Large intestine (tissue), 3 donors: ENCODE measurements around the gene TP53TG5. TPM values are rescaled to one million over a fixed set of nuclear protein-coding genes. Genes with fewer than 3 reads are reported as not detected.

Experiments used
- DNase-seq, 2 donors: peaks; one replicate each; pipeline versions ENCODE4 v3.0.0 to v3.0.0-alpha.2; 2013
- H3K27ac ChIP-seq: one replicate; pipeline ENCODE4 v1.5.1; 2013; ENCODE audit warnings: low read length
- H3K27me3 ChIP-seq: 2 replicates; pipeline ENCODE4 v1.6.1; 2013; ENCODE audit warnings: low read length; ENCODE audit not compliant: control insufficient read depth, insufficient read depth
- H3K36me3 ChIP-seq: 2 replicates; pipeline ENCODE4 v1.6.1; 2013; ENCODE audit warnings: low read length; ENCODE audit not compliant: control insufficient read depth, insufficient read depth
- H3K4me1 ChIP-seq: one replicate; pipeline ENCODE4 v1.6.1; 2013; ENCODE audit warnings: low read length; ENCODE audit not compliant: control insufficient read depth, insufficient read depth
- H3K4me3 ChIP-seq: one replicate; pipeline ENCODE4 v1.5.1; 2013; ENCODE audit warnings: low read length
- H3K9me3 ChIP-seq: one replicate; pipeline ENCODE4 v1.6.1; 2013; ENCODE audit warnings: mild to moderate bottlenecking, low read depth, low read length, moderate library complexity; ENCODE audit not compliant: control insufficient read depth
- WGBS: methylation state at CpG from one replicate; pipeline ENCODE4 v1.1.5; 2013; ENCODE audit warnings: low lambda C conversion rate; ENCODE audit not compliant: insufficient coverage; 5-methylcytosine and 5-hydroxymethylcytosine counted together
- polyA plus RNA-seq: library from polyadenylated mRNA; unstranded; fragments of 120-200 nt; gene quantifications from one replicate; pipeline ENCODE4 v1.2.1, GENCODE V29; 2013

TP53TG5 gene
- polyA plus RNA-seq, 1 donor = 0.78 TPM

DNA sequence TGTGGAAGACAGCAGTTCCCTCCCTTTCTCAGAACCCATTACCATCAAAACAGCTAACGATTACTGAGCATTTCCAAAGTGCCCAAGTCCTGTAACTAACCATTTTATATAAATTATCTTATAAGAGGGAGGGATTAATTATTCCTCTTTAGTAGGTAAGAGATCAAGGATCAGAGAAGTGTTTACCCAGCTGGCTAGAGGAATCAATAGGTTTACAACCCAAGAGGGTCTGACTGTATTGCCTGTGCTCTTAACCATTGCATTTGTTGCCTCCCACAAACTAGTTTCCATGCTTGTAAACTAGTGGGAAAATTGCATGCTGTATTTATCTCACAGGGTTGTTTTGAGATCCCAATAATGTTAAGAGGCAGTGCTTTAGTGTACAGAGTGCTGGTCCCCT lies 26.3 kb upstream of the TP53TG5 start:
- Histone ChIP-seq H3K4me1 (peaks cover 8% of the 10 kb centered on the region), H3K36me3 (peaks cover 5% of the 10 kb centered on the region), H3K27ac (no peak overlapping the region), H3K9me3 (peaks cover 5% of the 10 kb centered on the region), H3K27me3 (peaks cover 15% of the 10 kb centered on the region), H3K4me3 (no peak overlapping the region)
- WGBS = no CpG with 5 or more reads among the region's 1 CpG
- no peak for DNase-seq

DNA sequence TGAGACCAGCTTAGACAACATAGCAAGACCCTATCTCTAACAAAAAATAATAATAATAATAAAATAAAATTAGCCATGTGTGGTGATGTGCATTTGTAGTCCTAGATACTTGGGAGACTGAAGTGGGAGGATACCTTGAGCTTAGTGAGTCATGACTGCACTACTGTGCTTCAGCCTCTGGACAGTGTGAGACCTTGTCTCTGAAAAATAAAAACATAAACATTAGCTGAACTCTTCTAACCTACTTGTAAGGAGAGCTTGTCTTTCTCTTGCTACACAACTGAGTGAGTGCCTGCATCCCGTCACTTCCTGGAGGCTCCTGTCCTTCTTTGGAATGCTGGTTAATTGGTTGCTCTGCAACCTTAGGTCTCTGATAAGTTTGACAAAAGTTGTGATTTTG lies 24.8 kb upstream of the TP53TG5 start:
- H3K4me1 ChIP-seq = peaks cover 8% of the 10 kb centered on the region
- no peaks in the 10 kb centered on the region for H3K36me3 ChIP-seq
- no peak overlapping the region for H3K27ac ChIP-seq
- H3K9me3 ChIP-seq = peaks cover 5% of the 10 kb centered on the region
- peaks cover 15% of the 10 kb centered on the region for H3K27me3 ChIP-seq
- DNase-seq = no peak
- H3K4me3 ChIP-seq = no peak overlapping the region
- no CpG with 5 or more reads among the region's 1 CpG for WGBS

DNA sequence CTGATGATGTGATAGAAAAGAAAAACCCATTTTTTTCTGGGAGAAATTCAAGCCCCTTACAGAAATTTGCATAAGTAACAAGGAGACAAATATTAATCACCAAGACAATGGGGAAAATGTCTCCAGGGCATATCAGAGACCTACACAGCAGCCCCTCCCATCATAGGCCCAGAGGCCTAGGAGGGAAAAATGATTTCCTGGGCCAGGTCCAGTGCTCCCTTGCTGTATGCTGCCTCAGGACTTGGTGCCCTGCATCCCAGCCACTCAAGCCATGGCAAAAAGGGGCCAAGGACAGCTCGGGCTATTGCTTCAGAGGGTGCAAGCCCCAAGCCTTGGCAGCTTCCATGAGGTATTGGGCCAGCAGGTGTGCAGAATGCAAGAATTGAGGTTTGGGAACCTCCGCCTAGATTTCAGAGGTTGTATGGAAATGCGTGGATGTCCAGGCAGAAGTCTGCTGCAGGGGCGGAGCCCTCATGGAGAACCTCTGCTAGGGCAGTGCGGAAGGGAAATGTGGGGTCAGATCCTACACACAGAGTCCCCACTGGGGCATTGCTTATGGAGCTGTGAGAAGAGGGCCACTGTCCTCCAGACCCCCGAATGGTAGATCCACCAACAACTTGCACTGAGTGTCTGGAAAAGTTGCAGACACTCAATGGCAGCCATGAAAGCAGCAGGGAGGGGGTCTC lies 22.4 kb upstream of the TP53TG5 start:
- no peak for DNase-seq
- peaks cover 5% of the 10 kb centered on the region for H3K9me3 ChIP-seq
- H3K36me3 ChIP-seq = no peaks in the 10 kb centered on the region
- H3K4me3 ChIP-seq = no peak overlapping the region
- peaks cover 3% of the 10 kb centered on the region for H3K27me3 ChIP-seq
- H3K4me1 ChIP-seq = peaks cover 2% of the 10 kb centered on the region
- no CpG with 5 or more reads among the region's 6 CpGs for WGBS
- no peak overlapping the region for H3K27ac ChIP-seq

DNA sequence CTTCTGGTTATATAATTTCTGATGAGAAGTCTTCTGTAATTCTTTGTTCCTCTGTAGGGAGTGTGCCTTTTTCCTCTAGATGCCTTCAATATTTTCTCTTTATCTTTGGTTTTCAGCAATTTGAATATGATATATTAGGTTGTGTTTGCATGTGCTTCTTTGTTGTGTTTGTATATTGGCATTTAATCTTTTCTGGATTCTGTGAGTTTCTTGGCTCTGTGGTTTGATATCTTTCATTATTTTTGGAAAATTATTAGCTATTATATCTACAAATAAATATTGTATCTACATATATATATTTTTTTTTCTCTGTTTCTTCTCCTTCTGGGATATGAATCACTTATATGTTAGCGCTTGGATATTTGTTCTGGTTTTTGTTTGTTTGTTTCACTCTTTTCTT lies 20.9 kb upstream of the TP53TG5 start:
- H3K27ac ChIP-seq = no peak overlapping the region
- H3K27me3 ChIP-seq = no peaks in the 10 kb centered on the region
- WGBS = 100% methylated on average over 1 of the region's 1 CpG
- no peak overlapping the region for H3K4me3 ChIP-seq
- peaks cover 2% of the 10 kb centered on the region for H3K36me3 ChIP-seq
- no peak for DNase-seq
- no peaks in the 10 kb centered on the region for H3K4me1 ChIP-seq
- H3K9me3 ChIP-seq = peaks cover 5% of the 10 kb centered on the region

DNA sequence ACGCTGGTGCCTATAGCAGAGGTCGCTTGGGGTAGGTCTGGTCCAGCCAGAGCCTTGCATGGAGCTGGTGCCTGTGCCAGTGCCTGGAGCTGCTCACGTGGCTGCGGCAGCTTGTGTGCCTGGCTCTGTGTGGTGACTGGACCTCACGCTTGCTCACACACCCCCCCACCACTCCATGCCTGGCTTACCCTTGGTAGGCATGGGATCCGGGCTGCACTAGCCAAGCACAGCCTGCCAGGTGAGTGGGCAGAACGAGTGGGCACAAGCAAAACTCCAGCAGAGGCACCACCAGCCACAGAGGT lies 16.9 kb upstream of the TP53TG5 start:
- peaks cover 2% of the 10 kb centered on the region for H3K36me3 ChIP-seq
- WGBS = no CpG with 5 or more reads among the region's 7 CpGs

GRCh38 chr20:45394221-45395113 lies 16.3 kb upstream of the TP53TG5 start:
- Histone ChIP-seq H3K9me3 (no peaks in the 10 kb centered on the region), H3K27me3 (no peaks in the 10 kb centered on the region), H3K36me3 (peaks cover 2% of the 10 kb centered on the region), H3K27ac (no peak overlapping the region), H3K4me3 (no peak overlapping the region), H3K4me1 (no peaks in the 10 kb centered on the region)
- WGBS = no CpG with 5 or more reads among the region's 21 CpGs
- DNase-seq = no peak

More for the DNA sequence above, 16.9 kb upstream of the TP53TG5 start:
- Histone ChIP-seq H3K4me3 (no peak overlapping the region), H3K4me1 (no peaks in the 10 kb centered on the region), H3K27me3 (no peaks in the 10 kb centered on the region), H3K27ac (no peak overlapping the region), H3K9me3 (no peaks in the 10 kb centered on the region)
- no peak for DNase-seq

DNA sequence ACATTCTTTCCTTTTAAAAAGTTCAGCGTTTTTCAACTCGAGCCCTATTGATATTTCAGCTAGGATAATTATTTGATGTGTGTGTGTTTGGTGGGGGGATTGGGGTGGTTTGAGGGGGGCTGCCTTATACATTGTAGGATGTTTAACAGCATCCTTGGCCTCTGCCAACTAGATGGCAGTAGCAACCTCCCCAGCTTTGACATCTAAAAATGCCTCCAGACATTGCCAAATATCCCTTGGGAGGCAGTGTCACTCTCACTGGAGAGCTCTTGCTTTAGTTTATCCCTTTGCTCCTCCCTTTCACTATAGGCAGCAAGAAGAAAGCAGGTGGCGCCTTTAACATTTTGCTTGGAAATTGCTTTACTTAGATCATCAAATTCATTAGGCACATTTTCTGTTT lies 14.6 kb upstream of the TP53TG5 start:
- no CpG with 5 or more reads among the region's 3 CpGs for WGBS
- Histone ChIP-seq H3K27me3 (no peaks in the 10 kb centered on the region), H3K4me1 (no peaks in the 10 kb centered on the region), H3K9me3 (no peaks in the 10 kb centered on the region), H3K27ac (no peak overlapping the region), H3K36me3 (peaks cover 2% of the 10 kb centered on the region), H3K4me3 (no peak overlapping the region)
- no peak for DNase-seq

DNA sequence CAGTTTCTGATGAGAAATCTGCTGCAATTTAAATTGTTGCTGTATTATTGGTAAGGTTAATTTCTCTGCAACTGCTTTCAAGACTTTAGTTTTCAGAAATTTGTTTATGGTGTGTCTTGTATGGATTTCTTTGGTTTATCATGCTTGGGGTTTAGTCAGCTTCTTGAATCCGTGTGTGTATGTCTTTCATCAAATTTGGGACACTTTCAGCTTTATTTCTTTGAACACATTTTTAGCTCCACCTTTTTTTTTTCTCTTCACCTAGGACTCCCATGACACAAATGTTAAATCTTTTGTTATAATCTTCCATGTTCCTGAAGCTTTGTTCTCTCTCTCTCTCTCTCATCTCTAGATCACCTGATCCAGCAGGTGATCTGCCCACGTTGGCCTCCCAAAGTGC lies 13.4 kb upstream of the TP53TG5 start:
- Histone ChIP-seq H3K4me3 (no peak overlapping the region), H3K9me3 (no peaks in the 10 kb centered on the region), H3K4me1 (no peaks in the 10 kb centered on the region), H3K27ac (no peak overlapping the region), H3K36me3 (peaks cover 2% of the 10 kb centered on the region), H3K27me3 (no peaks in the 10 kb centered on the region)
- WGBS = 79% methylated on average over 1 of the region's 2 CpGs
- DNase-seq = no peak

GRCh38 chr20:45390931-45391330 lies 12.8 kb upstream of the TP53TG5 start:
- no peaks in the 10 kb centered on the region for H3K27me3 ChIP-seq
- H3K9me3 ChIP-seq = no peaks in the 10 kb centered on the region
- no peaks in the 10 kb centered on the region for H3K4me1 ChIP-seq
- WGBS = no CpG with 5 or more reads among the region's 2 CpGs
- H3K27ac ChIP-seq = no peak overlapping the region
- no peak overlapping the region for H3K4me3 ChIP-seq
- H3K36me3 ChIP-seq = peaks cover 2% of the 10 kb centered on the region
- no peak for DNase-seq

DNA sequence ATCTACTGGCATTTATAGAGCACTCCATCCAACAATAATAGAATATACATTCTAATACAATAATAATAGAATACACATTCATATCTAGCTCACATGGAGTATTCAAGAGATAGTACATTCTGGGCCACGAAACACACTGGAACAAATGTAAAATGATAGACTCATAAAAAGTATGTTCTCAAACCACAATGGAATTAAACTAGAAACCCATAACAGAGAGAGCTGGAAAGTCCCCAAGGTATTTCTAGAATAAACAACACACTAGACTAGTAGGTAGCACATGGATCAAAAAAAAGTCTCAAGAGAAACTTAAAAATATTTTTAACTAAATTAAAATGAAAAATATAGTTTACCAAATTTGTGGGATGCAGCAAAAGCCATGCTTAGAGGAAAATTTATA lies 9.1 kb upstream of the TP53TG5 start:
- Histone ChIP-seq H3K4me1 (no peaks in the 10 kb centered on the region), H3K27ac (no peak overlapping the region), H3K36me3 (no peaks in the 10 kb centered on the region), H3K9me3 (no peaks in the 10 kb centered on the region), H3K27me3 (no peaks in the 10 kb centered on the region), H3K4me3 (no peak overlapping the region)
- no peak for DNase-seq
- no CpG with 5 or more reads among the region's 1 CpG for WGBS
